WTC11 (cell line): ENCODE results near the gene AKT1S1. TPM values are rescaled to one million over a fixed set of nuclear protein-coding genes. Genes with fewer than 3 reads are reported as not detected.

ENCODE experiments used
- ATAC-seq: fragments of 200-7000 bp; cut with Tn5 transposase; 2 replicates; pipeline ENCODE4 v1.10.0; 2021; ENCODE audit warnings: mild to moderate bottlenecking, moderate library complexity
- CTCF ChIA-PET: fragments of 300-600 bp; sonication (Branson Sonifier 250); formaldehyde crosslinking; loops from one replicate; lab custom pipeline; 2021; ENCODE audit warnings: antibody characterized with exemption; lab: Charles Lee
- POLR2A ChIA-PET: fragments of 350-600 bp; sonication (Branson Sonifier 250); formaldehyde crosslinking; loops from one replicate; lab custom pipeline; 2021; ENCODE audit warnings: antibody characterized with exemption; lab: Charles Lee
- DNase-seq: peaks from one replicate; pipeline ENCODE4 v3.0.0; 2021; ENCODE audit warnings: low spot score
- H3K27ac Mint-ChIP-seq: 2 replicates; pipeline ENCODE4 v1.8.0; 2021; ENCODE audit warnings: mixed read lengths
- H3K27me3 Mint-ChIP-seq: 2 replicates; pipeline ENCODE4 v1.8.0; 2021; ENCODE audit warnings: low read depth, mild to moderate bottlenecking, moderate library complexity, mixed read lengths
- H3K36me3 Mint-ChIP-seq: 2 replicates; pipeline ENCODE4 v1.8.0; 2021; ENCODE audit warnings: mixed read lengths
- H3K4me1 Mint-ChIP-seq: 2 replicates; pipeline ENCODE4 v1.8.0; 2022; ENCODE audit warnings: mixed read lengths
- H3K4me3 Mint-ChIP-seq: 2 replicates; pipeline ENCODE4 v1.8.0; 2021; ENCODE audit warnings: mild to moderate bottlenecking, moderate library complexity, mixed read lengths
- H3K9me3 Mint-ChIP-seq: 2 replicates; pipeline ENCODE4 v1.8.0; 2021; ENCODE audit warnings: mixed read lengths
- CREB1 ChIP-seq: sonication (generic); formaldehyde crosslinking; IDR thresholded peaks from 2 replicates; pipeline ENCODE4 v1.8.0; 2023; ENCODE audit warnings: mild to moderate bottlenecking, missing genetic modification reagents
- CREM ChIP-seq: sonication (generic); formaldehyde crosslinking; IDR thresholded peaks from 2 replicates; pipeline ENCODE4 v1.8.1; 2022; ENCODE audit warnings: mild to moderate bottlenecking, missing genetic modification reagents, moderate library complexity
- GABPB1 ChIP-seq: sonication (generic); formaldehyde crosslinking; IDR thresholded peaks from 2 replicates; pipeline ENCODE4 v1.8.1; 2023; ENCODE audit warnings: mild to moderate bottlenecking, missing genetic modification reagents
- JAZF1 ChIP-seq: fragments of 250-450 bp; sonication (Bioruptor Pico); IDR thresholded peaks from 2 replicates; pipeline ENCODE4 v1.9.0; 2021; ENCODE audit warnings: moderate library complexity, mild to moderate bottlenecking, inconsistent platforms
- JUN ChIP-seq: sonication (generic); formaldehyde crosslinking; IDR thresholded peaks from 2 replicates; pipeline ENCODE4 v1.8.0; 2023; ENCODE audit warnings: mild to moderate bottlenecking, missing genetic modification reagents
- KAT7 ChIP-seq: sonication (generic); formaldehyde crosslinking; IDR thresholded peaks from 2 replicates; pipeline ENCODE4 v1.8.1; 2023; ENCODE audit warnings: missing genetic modification reagents, mild to moderate bottlenecking, borderline replicate concordance
- MXD4 ChIP-seq: fragments of 250-450 bp; sonication (Bioruptor Pico); IDR thresholded peaks from 2 replicates; pipeline ENCODE4 v1.8.0; 2021; ENCODE audit warnings: mild to moderate bottlenecking, moderate library complexity, borderline replicate concordance
- SOX15 ChIP-seq: fragments of 250-450 bp; sonication (Bioruptor Pico); IDR thresholded peaks from 2 replicates; pipeline ENCODE4 v1.9.0; 2021; ENCODE audit warnings: mild to moderate bottlenecking
- ZNF121 ChIP-seq: sonication (generic); formaldehyde crosslinking; IDR thresholded peaks from 2 replicates; pipeline ENCODE4 v1.8.0; 2023; ENCODE audit warnings: missing genetic modification reagents
- ZNF263 ChIP-seq: sonication (generic); formaldehyde crosslinking; IDR thresholded peaks from 2 replicates; pipeline ENCODE4 v1.8.1; 2022; ENCODE audit warnings: low read depth, mild to moderate bottlenecking, moderate library complexity, missing genetic modification reagents
- ZNF416 ChIP-seq: fragments of 250-450 bp; sonication (Bioruptor Pico); IDR thresholded peaks from 2 replicates; pipeline ENCODE4 v1.9.0; 2021; ENCODE audit warnings: mild to moderate bottlenecking, inconsistent platforms
- ZNF671 ChIP-seq: fragments of 250-450 bp; sonication (Bioruptor Pico); IDR thresholded peaks from 2 replicates; pipeline ENCODE4 v1.8.0; 2021; ENCODE audit warnings: mild to moderate bottlenecking
- total RNA-seq: library from RNA; stranded (reverse); gene quantifications from 3 replicates; pipeline ENCODE4 v1.2.3, GENCODE V29; 2021
- TF ChIP-seq, protein P1 (sequence below): sonication (generic); formaldehyde crosslinking; IDR thresholded peaks from 2 replicates; pipeline ENCODE4 v1.8.1; 2023; ENCODE audit warnings: mild to moderate bottlenecking, missing genetic modification reagents
- TF ChIP-seq, protein P2 (sequence below): sonication (generic); formaldehyde crosslinking; IDR thresholded peaks from 2 replicates; pipeline ENCODE4 v1.8.1; 2023; ENCODE audit warnings: mild to moderate bottlenecking, moderate library complexity, missing genetic modification reagents
- TF ChIP-seq, protein P3 (sequence below): sonication (generic); formaldehyde crosslinking; IDR thresholded peaks from 2 replicates; pipeline ENCODE4 v1.8.0; 2022; ENCODE audit warnings: mild to moderate bottlenecking, missing genetic modification reagents
- TF ChIP-seq, protein P4 (sequence below): sonication (generic); formaldehyde crosslinking; IDR thresholded peaks from 2 replicates; pipeline ENCODE4 v1.8.1; 2022; ENCODE audit warnings: missing genetic modification reagents, borderline replicate concordance
- TF ChIP-seq, protein P5 (sequence below): sonication (generic); formaldehyde crosslinking; IDR thresholded peaks from 2 replicates; pipeline ENCODE4 v1.8.1; 2023; ENCODE audit warnings: mild to moderate bottlenecking, missing genetic modification reagents
- TF ChIP-seq, protein P6 (sequence below): sonication (generic); formaldehyde crosslinking; IDR thresholded peaks from 2 replicates; pipeline ENCODE4 v1.8.0; 2022; ENCODE audit warnings: mild to moderate bottlenecking, missing genetic modification reagents

The AKT1S1 gene
- total RNA-seq, 1 experiment from 2014 or later: 47.8 TPM

DNA sequence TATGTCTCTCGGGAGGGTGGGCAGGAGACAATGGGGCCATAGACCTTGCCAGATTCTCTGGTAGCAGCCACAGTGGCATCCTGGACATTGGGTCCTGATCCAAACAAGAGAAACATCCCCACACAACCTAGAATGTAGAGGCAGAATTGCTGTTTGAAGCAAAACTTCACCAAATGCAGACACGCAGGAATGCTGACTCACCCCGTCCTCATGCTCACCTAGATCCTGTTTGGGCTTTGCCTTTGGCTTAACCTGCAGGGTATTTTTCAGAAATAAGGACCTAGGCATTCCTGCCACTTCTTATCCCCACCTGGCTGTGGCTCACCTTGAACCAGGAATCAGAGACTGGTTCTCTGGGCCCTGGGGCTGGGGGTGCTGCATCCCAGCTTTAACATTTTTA is 7.6 kb upstream of the AKT1S1 start:
- H3K27me3 Mint-ChIP-seq: peaks cover 13% of the 10 kb centered on the region
- H3K4me3 Mint-ChIP-seq: no peak overlapping the region
- peaks cover 64% of the 10 kb centered on the region for H3K36me3 Mint-ChIP-seq
- DNase-seq (no peak), ATAC-seq (no peak)
- CTCF ChIA-PET: no interaction called here
- no peak overlapping the region for H3K27ac Mint-ChIP-seq
- H3K4me1 Mint-ChIP-seq: no peaks in the 10 kb centered on the region
- TF ChIP-seq ZNF416 (no peak), CREB1 (CRISPR knock-in tag) (no peak), GABPB1 (CRISPR knock-in tag) (no peak), ZNF263 (CRISPR knock-in tag) (no peak), MXD4 (CRISPR knock-in tag) (no peak), CREM (CRISPR knock-in tag) (no peak), ZNF121 (no peak), JUN (CRISPR knock-in tag) (no peak), SOX15 (no peak)
- TF ChIP-seq, protein P1, sequence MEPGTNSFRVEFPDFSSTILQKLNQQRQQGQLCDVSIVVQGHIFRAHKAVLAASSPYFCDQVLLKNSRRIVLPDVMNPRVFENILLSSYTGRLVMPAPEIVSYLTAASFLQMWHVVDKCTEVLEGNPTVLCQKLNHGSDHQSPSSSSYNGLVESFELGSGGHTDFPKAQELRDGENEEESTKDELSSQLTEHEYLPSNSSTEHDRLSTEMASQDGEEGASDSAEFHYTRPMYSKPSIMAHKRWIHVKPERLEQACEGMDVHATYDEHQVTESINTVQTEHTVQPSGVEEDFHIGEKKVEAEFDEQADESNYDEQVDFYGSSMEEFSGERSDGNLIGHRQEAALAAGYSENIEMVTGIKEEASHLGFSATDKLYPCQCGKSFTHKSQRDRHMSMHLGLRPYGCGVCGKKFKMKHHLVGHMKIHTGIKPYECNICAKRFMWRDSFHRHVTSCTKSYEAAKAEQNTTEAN (CRISPR knock-in tag): no peak
- TF ChIP-seq, protein P2, sequence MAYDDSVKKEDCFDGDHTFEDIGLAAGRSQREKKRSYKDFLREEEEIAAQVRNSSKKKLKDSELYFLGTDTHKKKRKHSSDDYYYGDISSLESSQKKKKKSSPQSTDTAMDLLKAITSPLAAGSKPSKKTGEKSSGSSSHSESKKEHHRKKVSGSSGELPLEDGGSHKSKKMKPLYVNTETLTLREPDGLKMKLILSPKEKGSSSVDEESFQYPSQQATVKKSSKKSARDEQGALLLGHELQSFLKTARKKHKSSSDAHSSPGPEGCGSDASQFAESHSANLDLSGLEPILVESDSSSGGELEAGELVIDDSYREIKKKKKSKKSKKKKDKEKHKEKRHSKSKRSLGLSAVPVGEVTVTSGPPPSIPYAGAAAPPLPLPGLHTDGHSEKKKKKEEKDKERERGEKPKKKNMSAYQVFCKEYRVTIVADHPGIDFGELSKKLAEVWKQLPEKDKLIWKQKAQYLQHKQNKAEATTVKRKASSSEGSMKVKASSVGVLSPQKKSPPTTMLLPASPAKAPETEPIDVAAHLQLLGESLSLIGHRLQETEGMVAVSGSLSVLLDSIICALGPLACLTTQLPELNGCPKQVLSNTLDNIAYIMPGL (CRISPR knock-in tag): no peak
- TF ChIP-seq, protein P3, sequence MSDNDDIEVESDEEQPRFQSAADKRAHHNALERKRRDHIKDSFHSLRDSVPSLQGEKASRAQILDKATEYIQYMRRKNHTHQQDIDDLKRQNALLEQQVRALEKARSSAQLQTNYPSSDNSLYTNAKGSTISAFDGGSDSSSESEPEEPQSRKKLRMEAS: no peak
- TF ChIP-seq, protein P4, sequence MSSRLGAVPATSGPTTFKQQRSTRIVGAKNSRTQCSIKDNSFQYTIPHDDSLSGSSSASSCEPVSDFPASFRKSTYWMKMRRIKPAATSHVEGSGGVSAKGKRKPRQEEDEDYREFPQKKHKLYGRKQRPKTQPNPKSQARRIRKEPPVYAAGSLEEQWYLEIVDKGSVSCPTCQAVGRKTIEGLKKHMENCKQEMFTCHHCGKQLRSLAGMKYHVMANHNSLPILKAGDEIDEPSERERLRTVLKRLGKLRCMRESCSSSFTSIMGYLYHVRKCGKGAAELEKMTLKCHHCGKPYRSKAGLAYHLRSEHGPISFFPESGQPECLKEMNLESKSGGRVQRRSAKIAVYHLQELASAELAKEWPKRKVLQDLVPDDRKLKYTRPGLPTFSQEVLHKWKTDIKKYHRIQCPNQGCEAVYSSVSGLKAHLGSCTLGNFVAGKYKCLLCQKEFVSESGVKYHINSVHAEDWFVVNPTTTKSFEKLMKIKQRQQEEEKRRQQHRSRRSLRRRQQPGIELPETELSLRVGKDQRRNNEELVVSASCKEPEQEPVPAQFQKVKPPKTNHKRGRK (CRISPR knock-in tag): no peak
- POLR2A ChIA-PET: no interaction called here
- no peaks in the 10 kb centered on the region for H3K9me3 Mint-ChIP-seq

DNA sequence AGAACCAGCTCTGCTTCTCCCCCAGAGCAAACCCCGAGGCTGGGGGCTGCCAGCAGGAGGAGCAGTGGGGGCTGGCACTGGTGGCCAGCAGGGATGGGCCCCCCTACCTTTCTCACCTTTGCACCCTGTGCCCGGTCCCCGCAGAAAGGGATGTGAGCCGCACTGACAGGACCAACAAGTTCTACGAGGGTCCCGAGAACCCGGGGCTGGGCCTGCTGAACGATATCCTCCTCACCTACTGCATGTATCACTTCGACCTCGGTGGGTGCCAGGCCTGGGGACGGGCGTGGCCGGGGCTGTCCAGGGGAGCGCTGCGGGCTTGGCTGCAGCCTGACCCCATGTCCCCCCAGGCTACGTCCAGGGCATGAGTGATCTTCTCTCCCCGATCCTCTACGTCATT is 7.0 kb upstream of the AKT1S1 start:
- no peak overlapping the region for H3K27ac Mint-ChIP-seq
- no peak overlapping the region for H3K4me3 Mint-ChIP-seq
- ATAC-seq: no peak
- peaks cover 7% of the 10 kb centered on the region for H3K27me3 Mint-ChIP-seq
- H3K4me1 Mint-ChIP-seq: peaks cover 4% of the 10 kb centered on the region
- TF ChIP-seq, protein P5, sequence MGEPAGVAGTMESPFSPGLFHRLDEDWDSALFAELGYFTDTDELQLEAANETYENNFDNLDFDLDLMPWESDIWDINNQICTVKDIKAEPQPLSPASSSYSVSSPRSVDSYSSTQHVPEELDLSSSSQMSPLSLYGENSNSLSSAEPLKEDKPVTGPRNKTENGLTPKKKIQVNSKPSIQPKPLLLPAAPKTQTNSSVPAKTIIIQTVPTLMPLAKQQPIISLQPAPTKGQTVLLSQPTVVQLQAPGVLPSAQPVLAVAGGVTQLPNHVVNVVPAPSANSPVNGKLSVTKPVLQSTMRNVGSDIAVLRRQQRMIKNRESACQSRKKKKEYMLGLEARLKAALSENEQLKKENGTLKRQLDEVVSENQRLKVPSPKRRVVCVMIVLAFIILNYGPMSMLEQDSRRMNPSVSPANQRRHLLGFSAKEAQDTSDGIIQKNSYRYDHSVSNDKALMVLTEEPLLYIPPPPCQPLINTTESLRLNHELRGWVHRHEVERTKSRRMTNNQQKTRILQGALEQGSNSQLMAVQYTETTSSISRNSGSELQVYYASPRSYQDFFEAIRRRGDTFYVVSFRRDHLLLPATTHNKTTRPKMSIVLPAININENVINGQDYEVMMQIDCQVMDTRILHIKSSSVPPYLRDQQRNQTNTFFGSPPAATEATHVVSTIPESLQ: no peak
- no peak for TF ChIP-seq KAT7 (CRISPR knock-in tag)
- no peak for TF ChIP-seq ZNF671
- TF ChIP-seq, protein P6, sequence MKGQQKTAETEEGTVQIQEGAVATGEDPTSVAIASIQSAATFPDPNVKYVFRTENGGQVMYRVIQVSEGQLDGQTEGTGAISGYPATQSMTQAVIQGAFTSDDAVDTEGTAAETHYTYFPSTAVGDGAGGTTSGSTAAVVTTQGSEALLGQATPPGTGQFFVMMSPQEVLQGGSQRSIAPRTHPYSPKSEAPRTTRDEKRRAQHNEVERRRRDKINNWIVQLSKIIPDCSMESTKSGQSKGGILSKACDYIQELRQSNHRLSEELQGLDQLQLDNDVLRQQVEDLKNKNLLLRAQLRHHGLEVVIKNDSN (CRISPR knock-in tag): no peak
- no peak for TF ChIP-seq JAZF1 (CRISPR knock-in tag)
- peaks cover 63% of the 10 kb centered on the region for H3K36me3 Mint-ChIP-seq
- H3K9me3 Mint-ChIP-seq: no peaks in the 10 kb centered on the region
- ChIA-PET CTCF (no interaction called here), POLR2A (no interaction called here)
- DNase-seq: no peak
